OCI-LY1 (cell line): ENCODE data around the gene C4BPB.

Source experiments
- EZH2 ChIP-seq: fragments of 200-600 bp; sonication (generic), shearing (Covaris generic); IDR thresholded peaks from 2 replicates; pipeline ENCODE4 v1.8.0; 2017; ENCODE audit warnings: borderline replicate concordance, mixed run types, mild to moderate bottlenecking, antibody characterized with exemption, low read length, moderate library complexity, mixed read lengths
- TF ChIP-seq, protein P1 (sequence below): fragments of 200-600 bp; sonication (generic), shearing (Covaris generic); IDR thresholded peaks from 2 replicates; pipeline ENCODE4 v1.5.1; 2017; ENCODE audit warnings: mild to moderate bottlenecking, antibody characterized with exemption, low read length, moderate library complexity, mixed read lengths

GRCh38 chr1:207088161-207088560 lies 499 bp upstream of the C4BPB start:
- no peak for TF ChIP-seq EZH2
- TF ChIP-seq, protein P1, sequence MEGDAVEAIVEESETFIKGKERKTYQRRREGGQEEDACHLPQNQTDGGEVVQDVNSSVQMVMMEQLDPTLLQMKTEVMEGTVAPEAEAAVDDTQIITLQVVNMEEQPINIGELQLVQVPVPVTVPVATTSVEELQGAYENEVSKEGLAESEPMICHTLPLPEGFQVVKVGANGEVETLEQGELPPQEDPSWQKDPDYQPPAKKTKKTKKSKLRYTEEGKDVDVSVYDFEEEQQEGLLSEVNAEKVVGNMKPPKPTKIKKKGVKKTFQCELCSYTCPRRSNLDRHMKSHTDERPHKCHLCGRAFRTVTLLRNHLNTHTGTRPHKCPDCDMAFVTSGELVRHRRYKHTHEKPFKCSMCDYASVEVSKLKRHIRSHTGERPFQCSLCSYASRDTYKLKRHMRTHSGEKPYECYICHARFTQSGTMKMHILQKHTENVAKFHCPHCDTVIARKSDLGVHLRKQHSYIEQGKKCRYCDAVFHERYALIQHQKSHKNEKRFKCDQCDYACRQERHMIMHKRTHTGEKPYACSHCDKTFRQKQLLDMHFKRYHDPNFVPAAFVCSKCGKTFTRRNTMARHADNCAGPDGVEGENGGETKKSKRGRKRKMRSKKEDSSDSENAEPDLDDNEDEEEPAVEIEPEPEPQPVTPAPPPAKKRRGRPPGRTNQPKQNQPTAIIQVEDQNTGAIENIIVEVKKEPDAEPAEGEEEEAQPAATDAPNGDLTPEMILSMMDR: no peak
